Gastrocnemius medialis (tissue), 4 donors: ENCODE results near the gene MORF4L2.

ENCODE experiments used
- POLR2A ChIP-seq, 2 donors: fragments of 450-650 bp; IDR thresholded peaks; one replicate each; pipeline ENCODE4 v1.6.1; 2017; ENCODE audit warnings: antibody characterized with exemption in 2 of 2, mild to moderate bottlenecking in 2 of 2, moderate library complexity in 2 of 2
- TF ChIP-seq, protein P1 (sequence below), 5 experiments: fragments of 450-650 bp in 3 of 5; fragments of 200-600 bp in 2 of 5; sonication (generic) in 2 of 5; IDR thresholded peaks in 4 of 5; conservative IDR thresholded peaks in 1 of 5; 1 replicate in 4 of 5; 2 replicates in 1 of 5; pipeline ENCODE4 v1.5.1; 2016 to 2019; ENCODE audit warnings: antibody characterized with exemption in 5 of 5, mild to moderate bottlenecking in 3 of 5, moderate library complexity in 3 of 5

DNA sequence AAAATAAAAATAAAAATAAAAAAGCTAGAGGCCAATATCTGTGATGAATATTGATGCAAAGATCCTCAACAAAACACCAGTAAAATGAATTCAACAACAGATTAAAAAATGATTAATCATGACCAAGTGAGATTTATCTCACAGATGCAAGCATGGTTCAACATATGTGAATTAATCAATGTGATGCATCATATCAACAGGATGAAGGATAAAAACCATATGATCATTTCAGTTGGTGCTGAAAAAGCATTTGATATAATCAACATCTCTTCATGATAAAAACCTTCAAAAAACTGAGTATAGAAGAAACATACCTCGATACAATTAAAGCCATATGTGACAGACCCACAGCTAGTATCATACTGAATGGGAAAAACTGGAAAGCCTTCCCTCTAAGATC lies 38.9 kb downstream of the MORF4L2 start:
- TF ChIP-seq POLR2A (IDR thresholded peaks at IDR 0.05): no peak
- TF ChIP-seq, protein P1, sequence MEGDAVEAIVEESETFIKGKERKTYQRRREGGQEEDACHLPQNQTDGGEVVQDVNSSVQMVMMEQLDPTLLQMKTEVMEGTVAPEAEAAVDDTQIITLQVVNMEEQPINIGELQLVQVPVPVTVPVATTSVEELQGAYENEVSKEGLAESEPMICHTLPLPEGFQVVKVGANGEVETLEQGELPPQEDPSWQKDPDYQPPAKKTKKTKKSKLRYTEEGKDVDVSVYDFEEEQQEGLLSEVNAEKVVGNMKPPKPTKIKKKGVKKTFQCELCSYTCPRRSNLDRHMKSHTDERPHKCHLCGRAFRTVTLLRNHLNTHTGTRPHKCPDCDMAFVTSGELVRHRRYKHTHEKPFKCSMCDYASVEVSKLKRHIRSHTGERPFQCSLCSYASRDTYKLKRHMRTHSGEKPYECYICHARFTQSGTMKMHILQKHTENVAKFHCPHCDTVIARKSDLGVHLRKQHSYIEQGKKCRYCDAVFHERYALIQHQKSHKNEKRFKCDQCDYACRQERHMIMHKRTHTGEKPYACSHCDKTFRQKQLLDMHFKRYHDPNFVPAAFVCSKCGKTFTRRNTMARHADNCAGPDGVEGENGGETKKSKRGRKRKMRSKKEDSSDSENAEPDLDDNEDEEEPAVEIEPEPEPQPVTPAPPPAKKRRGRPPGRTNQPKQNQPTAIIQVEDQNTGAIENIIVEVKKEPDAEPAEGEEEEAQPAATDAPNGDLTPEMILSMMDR (IDR thresholded peaks at IDR 0.05 in 4 of 5, conservative IDR thresholded peaks at IDR 0.05 in 1 of 5): no peak
